ENCODE results near the gene ITSN1.

DNA sequence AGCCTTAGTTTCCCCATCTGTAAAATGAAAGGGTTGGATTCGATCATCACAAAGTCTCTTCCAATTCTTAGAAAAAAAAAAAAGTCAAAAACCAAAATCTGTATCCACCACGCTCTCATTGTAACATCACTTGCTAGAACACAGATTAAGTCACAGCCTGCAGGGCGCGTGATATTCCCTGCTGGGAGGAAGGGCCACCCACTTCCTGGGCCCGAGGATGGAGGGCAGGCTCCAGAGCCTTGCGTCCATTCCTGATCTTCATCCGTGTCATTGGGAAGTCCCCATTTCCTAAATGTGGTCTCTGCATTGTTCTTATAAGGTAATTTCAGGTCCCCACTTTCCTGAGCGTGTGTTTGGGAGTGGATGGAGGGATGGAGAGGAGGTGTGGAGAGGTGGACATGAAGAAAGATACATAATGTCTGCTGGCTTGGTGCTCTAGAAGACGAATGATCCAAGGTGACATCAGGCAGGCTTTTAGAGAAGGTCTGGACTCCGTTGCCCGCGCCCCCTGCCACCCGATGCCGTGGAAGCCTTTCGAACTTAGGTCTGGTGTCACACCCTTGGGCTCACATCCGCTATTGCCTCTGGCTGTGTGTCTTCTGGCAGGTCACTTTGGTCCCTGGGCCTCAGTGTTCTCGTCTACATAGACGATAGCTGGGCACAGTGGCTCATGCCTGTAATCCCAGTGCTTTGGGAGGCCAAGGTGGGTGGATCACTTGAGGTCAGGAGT lies 217.2 kb downstream of the ITSN1 start:
- TF ChIP-seq, protein P1, sequence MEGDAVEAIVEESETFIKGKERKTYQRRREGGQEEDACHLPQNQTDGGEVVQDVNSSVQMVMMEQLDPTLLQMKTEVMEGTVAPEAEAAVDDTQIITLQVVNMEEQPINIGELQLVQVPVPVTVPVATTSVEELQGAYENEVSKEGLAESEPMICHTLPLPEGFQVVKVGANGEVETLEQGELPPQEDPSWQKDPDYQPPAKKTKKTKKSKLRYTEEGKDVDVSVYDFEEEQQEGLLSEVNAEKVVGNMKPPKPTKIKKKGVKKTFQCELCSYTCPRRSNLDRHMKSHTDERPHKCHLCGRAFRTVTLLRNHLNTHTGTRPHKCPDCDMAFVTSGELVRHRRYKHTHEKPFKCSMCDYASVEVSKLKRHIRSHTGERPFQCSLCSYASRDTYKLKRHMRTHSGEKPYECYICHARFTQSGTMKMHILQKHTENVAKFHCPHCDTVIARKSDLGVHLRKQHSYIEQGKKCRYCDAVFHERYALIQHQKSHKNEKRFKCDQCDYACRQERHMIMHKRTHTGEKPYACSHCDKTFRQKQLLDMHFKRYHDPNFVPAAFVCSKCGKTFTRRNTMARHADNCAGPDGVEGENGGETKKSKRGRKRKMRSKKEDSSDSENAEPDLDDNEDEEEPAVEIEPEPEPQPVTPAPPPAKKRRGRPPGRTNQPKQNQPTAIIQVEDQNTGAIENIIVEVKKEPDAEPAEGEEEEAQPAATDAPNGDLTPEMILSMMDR (IDR thresholded peaks at IDR 0.05) = no peak
- no peak for TF ChIP-seq ZFX (IDR thresholded peaks at IDR 0.05; ENCODE audit: borderline replicate concordance)
